GM18505 (cell line): ENCODE data around the gene FLCN.

Experiments
- ATAC-seq: cut with Tn5 transposase; IDR thresholded peaks from one replicate; pipeline ENCODE4 v1.9.1; 2021; ENCODE audit not compliant: unreplicated experiment
- POLR2A ChIP-seq: IDR thresholded peaks from 4 replicates; pipeline ENCODE4 v1.6.1; 2011; ENCODE audit warnings: borderline replicate concordance; ENCODE audit not compliant: insufficient read depth, insufficient read length; ENCODE audit errors: extremely low read depth

Gene FLCN

DNA sequence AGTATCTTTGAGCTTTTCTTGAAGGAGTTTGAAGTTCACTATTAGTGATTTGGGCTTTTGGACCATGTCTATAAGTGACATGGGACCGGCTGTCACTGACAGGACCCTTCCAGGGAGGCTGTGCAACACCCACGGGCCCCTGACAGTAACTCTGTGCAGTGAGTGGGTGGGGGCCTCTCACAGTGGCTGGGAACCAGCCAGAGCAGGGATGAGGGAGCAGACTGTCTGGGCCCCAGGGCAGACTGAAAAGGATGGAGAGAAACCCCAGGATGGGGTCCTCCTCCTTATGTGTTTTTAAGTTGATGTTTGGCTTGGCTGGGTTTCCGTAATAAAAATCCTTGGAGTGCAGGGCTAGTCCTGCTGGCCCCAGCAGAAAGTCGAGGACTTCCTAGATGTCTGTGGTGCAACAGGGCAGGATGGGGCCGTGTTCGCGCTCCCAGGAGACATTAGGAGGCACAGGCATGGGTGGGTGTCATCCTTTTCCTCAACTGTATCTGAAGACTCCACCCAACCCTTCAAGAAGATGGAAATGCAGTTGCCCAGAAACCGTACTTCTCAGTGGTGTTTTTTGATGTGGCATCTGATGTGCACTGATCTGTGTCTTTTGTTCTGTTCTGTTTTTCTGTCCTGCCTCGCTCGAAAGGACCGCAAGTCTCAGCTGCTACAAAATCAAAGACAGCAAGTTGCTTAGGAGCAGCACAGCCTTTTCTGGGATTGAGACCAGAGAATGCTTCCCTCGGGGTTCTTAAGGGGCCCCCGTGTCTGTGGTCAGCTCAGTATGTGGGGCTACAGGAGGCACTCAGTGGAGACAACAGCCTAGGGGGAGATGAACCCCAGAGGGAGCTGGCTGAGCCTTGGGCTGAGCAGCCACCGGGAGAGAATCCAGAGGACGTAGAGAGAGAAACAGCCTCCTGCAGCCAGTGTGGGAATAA is 55.0 kb downstream of the FLCN start:
- no peak for ATAC-seq
- no peak for TF ChIP-seq POLR2A

DNA sequence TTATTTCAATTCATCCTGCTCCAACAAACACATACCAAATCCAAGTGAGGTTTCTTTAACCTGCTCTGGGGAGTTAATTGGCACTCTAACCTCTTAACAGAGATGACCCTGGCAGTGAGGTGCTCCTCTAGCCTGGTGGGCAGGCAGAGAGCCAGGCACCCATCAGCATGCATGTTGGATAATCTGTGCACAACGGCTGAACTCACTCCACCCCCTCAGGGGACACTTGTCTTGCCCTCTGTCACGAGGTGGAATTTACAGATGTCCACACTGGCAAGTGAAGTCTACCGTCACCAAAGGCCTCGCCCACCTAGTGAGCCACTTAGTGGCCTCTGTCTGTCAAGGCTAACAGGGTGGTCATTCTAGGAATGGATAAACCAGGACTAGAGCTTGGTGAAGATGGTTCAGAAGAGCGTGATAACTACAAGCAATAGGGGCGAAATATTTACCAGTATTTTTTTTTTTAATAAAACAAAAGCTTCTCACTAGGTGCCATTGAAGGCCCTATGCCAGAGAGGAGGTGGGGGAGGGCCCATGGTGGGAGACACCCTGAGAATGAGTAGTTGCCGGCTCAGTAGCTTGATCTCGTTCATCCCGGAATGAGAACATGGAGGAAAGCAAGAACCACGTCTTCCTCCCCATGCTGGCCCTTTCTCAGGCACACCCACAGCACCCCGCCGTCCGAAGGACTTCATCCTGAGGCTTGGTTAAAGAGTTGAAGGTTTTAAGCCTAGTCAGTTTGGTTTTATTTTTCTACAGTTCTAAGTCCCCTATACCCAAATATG is 56.0 kb downstream of the FLCN start:
- no peak for ATAC-seq
- no peak for TF ChIP-seq POLR2A

DNA sequence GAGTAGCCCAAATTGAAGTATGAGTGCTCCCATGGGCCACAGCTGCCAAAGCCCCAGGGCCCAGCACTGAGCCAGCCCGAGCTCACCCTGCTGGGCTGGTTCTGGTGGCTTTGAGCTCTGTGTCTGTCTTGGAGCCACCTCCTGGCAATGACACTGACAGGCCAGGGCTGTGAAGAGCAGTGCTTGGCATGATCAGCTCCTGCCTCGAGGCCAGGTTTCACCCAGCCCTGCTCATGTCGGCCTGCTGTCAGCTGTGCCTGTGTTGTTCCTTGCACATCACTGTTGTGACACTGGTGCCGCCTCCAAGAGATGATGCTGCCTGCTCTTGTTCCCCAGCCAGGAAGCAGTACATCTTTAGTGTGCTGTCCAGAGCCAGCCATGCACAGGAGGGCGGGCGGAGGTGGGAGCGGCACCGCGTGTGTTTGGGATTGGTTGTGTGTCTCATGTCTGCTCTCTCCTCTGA is 56.8 kb downstream of the FLCN start:
- no peak for TF ChIP-seq POLR2A
- ATAC-seq = no peak

DNA sequence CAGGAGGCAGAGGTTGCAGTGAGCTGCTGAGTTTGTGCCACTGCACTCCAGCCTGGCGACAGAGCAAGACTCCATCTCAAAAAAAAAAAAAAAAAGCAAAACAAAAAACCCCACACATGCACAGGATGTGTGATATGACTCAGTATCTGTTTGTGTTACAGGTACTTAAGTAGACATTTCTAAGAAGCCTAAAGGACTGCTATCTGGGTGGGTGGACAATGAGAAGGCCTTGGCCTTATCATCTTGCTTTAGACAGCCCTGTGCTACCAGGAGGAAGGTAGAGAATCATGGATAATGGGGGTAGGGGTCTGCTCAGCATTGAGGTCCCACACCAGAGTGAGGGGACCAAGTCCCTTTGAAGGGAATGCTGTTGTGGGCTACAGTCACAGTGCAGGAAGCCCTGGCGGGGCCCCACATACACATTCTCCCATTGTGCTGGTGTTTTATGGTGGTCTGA is 57.6 kb downstream of the FLCN start:
- TF ChIP-seq POLR2A = no peak
- peak; percentile 48 for ATAC-seq

DNA sequence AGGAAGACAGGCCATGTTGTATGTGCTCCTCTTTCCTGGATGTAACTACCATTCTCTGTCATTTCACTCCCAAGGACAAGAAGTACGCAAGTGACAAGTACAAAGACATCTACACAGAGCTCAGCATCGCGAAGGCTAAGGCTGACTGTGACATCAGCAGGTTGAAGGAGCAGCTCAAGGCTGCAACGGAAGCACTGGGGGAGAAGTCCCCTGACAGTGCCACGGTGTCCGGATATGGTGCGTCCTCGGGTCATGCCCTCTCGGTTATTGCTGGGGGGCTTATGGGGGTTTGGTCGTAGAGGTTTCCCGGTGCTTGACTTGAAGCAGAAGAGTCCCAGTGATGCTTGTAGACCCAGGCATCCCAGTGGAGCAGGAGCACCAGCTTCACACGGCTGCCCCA is 59.8 kb downstream of the FLCN start:
- no peak for ATAC-seq
- no peak for TF ChIP-seq POLR2A

DNA sequence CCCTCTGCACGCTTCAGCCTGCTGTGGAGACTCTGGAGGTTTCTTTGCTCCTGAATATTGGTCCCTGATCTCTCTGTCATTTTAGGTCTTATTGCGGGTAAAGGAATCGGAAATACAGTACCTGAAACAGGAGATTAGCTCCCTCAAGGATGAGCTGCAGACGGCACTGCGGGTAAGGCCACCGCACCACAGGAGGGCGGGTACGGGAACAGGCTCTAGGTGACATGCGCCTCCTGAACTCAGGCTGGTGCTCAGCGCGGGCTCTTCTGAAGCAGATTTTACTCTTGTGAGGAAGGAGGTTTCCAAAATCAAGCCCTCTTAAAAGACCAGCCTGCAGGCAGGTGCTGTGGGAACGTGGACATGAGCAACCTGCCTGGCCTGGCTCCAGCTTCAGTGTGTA is 60.6 kb downstream of the FLCN start:
- no peak for TF ChIP-seq POLR2A
- ATAC-seq = no peak

DNA sequence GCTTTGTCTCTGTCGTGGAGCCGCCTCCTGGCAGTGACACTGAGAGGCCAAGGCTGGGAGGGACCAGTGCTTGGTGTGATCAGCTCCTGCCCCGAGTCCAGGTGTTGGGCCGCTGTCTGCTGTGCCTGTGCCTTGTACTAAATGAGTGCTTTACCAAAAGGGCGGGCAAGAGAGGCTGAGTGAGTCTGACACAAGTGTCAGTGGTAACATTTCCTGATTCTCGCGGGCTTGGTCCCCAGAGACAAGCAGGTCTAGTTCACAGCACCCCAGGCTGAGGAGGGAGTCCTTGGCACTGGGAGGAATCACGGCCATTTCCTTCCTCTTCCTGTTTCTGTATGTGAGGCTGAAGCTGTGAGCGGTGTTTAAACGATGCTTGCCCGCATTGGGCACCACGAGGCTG is 61.1 kb downstream of the FLCN start:
- ATAC-seq = no peak
- no peak for TF ChIP-seq POLR2A

DNA sequence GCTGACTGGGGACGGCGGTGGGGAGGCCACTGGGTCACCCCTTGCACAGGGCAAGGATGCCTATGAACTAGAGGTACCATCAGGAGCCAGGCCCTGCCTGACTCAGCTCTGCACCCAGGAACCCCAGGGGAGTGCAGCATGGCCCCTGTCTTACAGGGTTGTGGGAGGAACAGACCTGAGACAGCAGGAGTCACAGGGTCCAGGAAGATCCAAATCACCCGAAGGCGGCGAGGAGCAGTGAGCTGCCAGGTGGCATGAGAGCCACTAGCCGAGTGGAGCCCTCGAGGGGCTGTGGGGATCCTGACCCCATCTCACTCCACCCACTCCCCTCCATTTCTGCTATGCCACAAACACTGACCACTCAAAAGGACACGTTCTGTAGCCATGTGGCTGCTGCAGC is 61.6 kb downstream of the FLCN start:
- no peak for ATAC-seq
- no peak for TF ChIP-seq POLR2A

DNA sequence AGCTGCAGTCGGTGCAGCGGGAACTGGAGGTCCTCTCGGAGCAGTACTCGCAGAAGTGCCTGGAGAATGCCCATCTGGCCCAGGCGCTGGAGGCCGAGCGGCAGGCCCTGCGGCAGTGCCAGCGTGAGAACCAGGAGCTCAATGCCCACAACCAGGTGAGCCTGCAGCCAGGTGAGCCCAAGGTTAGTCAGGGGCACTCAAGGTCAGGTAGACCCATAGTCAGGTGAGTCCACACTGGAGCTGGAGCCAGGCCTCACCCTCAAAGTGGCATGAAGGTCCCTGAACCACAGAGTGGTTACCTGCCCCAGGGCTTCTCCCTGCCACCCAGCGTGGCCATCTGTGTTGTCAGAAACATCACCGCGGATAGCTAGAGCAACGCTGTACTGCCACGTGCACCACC is 63.0 kb downstream of the FLCN start:
- no peak for ATAC-seq
- no peak for TF ChIP-seq POLR2A

DNA sequence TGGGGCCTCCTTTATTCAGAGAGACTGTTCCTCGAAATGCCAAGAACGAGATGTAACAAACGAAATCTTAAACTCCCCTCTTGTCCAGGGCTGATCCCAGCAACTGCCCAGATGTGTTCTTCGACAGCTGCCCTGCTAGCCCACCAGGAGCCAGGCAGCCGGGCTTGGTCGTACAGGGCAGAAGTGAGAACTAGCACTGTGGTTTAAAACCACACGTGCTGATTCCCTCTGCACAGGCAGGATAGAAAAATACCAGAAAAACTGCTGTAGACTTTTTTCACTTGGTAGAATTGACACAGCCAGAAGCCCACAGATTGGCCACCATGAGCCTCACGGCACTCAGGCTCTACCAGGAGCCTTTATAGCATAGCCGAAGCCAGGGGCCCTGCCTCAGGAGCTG is 64.0 kb downstream of the FLCN start:
- no peak for ATAC-seq
- TF ChIP-seq POLR2A = no peak

DNA sequence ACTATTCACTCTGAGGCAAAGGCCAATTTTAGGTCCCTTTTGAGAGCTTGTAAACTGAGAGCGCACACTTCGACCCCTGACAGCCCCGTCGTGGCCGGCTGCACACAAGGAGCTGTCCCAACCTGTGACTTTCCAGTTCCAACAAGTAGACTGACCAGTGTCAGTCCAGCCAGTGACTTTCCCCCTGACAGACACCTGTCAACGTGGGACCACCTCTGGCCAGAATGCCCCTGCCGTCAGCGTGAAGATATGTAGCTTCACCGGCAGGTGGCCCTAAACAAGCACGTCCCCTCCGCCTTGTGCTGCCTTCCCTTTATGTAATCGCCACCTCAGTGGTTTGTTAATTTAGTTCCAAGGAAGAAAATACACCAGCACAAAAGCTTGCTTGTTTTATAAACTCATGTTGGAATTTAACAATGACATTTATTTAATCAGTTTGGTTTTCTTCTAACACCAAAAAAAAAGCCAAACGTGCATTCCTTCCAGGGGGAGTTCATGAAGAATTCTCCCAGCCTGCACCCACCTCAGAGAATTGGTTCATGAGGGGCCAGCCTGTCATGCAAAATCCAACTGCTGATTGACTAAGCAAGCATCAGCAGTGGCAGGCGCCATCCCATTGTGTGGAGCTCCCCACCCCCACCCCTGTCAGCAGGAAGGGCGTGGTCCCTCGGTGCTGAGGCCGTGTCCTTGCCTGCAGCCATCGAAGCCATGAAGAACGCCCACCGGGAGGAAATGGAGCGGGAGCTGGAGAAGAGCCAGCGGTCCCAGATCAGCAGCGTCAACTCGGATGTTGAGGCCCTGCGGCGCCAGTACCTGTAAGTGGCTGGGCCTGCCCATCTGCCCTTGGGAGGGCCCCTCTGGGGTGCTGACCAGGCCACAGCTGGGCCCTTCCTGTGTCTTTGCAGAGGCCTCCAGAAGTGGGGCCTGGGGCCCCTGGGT is 64.7 kb downstream of the FLCN start:
- TF ChIP-seq POLR2A = no peak
- ATAC-seq = no peak

DNA sequence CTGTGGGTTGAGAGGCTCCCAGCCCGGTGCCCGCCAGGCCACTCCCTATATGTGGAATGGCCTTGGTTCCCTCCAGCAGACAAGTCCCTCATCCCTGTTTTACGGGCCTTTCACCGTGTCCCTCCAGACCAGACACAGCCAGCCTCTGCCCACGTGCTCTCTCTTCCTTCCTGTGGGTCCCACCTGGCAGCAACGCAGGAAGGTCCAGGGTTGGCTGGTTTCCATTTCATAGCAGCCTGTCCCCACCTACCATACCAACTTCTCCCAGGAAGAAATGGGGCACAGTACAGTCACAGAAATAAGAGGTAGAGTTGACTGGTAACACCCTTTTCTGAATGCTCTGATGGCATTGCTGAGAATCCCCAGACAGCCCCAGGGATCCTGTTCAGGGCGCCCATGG is 65.8 kb downstream of the FLCN start:
- no peak for ATAC-seq
- no peak for TF ChIP-seq POLR2A
